Measurements from ENCODE around the gene UTF1.

Gene UTF1

DNA sequence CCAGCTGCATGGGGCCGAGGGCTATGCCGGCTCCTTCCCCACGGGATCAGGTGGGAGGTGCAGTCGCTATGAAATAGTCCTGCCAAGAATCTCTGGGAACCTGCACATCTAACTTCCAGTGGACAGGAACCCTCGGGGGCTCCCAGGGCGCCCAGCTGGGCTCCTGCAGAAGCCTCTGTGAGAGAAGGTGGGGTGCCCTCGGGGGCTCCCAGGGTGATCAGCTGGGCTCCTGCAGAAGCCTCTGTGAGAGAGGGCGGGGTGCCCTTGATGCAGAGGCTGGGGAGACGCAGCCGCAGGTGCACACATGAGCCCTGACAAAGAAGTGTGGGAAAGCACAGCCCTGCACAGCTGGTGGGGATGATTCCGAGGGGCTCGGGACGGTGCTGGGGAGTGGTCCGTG, 13.6 kb downstream of the UTF1 start:
- DNase-seq = no peak

DNA sequence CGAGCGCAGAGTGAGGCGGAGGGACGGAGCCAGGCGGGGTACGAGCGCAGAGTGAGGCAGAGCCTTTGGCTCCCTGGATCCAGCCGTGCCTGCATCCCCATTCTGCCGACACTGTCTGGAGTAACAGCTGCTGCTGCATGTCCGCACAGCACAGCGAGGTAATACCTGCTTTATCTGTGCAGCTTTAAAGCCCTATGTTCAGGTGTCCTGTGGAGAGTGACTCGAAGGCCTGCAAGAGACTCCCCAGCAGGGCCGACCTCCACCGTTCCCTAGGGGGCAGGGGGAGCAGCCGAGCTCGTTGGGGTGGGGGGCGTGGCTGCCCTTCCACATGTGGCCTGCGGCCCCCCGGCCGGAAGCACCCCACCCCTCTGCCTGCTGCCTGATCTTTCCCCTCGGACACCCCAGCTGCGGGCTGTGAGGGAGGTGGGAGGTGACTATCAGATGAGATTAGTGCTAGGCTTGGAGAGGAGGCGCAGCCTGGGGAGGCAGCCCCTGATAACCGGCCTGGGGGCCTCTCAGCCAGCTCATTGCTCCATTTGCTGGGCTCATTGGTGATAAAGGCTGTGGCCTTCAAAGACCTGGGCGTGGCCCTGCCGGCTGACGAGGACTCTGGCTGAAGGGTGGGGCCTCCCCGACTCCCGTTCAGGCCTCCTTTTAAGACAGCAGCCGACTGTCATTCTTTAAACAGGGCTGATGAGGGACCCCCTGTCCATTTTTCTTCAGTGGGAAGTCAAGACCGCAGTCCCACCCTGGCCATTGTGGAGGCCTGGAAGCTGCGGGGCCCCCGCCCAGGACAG, 15.6 kb downstream of the UTF1 start:
- no peak for DNase-seq

DNA sequence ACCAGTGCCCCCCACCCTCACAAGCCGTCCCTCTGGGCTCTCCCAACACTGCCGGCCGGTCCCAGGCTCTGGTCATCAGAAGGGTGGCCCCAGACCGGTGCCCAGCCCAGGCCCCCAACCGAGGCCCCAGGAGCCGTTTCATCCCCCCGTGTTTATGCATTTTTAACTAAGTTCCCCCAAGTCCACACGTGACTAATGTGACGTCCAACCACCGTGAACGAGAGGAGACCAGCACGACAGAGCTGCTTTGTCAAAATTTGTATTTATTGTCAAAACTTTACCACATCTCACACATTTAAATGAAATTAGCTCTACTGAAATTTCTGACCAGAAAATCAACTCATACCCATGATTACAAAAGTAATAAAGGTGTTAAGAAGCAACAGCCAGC, 16.2 kb downstream of the UTF1 start:
- DNase-seq = no peak

GRCh38 chr10:133247681-133248333, 17.8 kb downstream of the UTF1 start:
- no peak for DNase-seq

DNA sequence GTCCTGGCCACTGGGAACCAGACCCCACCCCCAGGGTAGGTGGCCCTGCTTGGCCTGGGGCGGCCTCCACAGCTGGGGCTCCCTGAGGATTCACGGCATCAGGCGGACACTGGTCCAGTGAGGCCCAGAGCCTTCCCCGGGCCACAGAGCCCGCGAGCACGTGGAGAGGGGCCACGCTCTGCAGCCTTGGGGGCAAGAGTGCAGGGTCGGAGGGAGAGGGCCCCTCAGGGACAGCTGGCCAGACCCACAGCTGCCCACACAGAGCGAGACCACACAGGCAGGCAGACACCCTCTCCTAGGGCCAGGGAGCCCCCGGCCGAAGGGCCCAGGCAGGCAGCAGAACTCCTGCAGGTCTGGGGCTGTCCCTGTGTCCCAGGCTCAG, 18.3 kb downstream of the UTF1 start:
- no peak for DNase-seq

DNA sequence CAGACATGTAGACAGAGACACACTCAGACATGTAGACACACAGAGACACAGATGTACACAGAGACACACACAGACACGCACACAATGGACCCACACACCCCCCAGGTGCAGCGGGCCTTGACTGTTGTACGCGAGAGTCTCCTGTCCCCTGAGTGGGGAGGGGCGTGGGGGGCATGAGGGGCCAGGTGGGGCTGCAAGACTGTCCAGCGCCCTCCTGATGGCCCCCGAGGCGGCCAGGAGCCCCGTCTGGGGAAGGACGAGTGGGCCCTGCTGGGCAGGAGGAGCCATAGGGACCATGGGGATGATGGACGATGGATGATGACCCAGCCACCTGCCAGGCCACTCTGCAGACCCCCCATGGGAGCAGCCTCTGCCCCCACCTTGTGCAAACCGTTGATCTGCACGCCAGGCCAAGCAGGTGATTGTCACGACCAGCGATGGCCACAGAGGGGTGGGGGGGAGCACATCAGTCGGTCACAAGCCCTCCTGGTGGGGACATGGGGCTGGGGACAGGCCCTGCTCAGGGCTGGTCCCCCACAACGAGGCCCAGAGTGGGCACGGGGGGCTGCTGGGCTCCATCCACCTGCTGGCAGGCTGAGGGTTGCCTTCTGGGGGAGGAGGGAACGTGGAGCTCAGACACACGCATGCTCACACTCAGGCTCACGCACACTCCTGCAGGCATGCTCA, 19.2 kb downstream of the UTF1 start:
- no peak for DNase-seq

GRCh38 chr10:133249975-133250754, 20.1 kb downstream of the UTF1 start:
- no peak for DNase-seq

DNA sequence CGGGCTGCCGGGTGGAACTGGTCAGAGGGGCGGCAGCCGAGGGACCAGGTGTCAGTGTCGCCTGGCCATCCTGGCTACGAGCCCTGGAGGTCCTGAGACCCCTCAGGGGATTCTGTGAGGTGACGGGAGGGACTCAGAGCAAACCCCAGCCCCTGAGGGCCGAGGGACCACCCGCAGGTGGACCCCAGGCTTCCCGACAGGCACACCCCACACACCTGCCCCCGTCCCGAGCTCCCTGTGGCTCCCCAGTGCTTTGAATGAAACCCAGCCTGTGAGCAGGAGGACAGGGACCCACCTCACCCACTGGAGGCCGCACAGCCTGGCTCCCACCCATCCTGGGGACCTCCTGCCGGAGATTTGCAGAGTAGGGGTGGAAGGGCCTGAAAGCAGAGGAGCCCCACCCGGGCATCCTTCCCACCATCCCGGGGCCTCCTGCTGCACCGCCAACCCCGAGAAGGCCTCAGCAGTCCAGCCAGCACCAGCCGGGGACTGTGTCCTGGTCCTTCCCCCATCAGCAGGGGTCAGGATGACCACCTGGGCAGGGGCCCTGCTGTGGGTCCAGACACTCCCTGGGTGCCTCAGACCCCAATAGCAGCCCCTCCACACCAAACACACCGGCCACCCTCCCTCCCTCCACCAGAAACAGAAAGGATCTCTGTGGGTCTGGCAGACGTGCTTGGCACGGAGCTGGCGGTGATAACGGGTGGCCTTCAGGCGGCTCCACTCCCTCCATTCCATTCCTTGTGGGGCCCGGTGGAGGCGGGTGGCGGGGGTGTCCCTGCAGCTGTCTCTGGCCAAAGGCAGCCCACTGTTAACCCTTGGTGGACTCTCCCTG, 21.6 kb downstream of the UTF1 start:
- DNase-seq = no peak

GRCh38 chr10:133252223-133252552, 22.2 kb downstream of the UTF1 start:
- no peak for DNase-seq

- no peak for DNase-seq
Measured at GRCh38 chr10:133253361-133253955, 23.4 kb downstream of the UTF1 start.

DNA sequence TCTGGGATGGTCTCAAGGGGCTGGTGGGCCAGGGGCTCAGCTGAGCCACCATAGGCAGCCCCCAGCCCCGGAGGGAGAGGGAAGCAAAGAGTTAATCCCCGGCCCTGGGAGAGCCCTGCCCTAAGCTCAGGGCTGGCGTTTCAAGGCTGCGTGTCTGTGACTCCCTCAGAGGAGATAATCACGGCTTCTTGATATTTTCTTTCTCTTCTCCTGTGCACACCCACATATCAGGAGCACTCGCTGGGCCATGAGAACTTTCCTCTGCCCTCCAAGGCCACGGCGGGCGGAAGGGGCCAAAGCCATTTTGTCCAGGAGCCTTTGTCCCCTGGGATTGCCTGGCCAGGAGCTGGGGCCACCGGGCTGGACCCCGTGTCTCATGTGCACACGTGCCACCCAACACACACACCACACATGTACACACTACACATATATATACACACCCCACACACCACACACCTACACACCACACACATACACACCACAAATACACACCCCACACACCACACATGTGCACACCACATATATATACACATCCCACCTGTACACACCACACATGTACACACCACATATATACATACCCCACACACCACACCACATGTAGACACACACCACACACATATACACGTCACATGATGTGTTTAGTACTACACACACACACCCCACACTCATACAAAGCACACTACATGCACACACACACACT, 24.6 kb downstream of the UTF1 start:
- DNase-seq = no peak

- DNase-seq = no peak
Measured at GRCh38 chr10:133255323-133255722, 25.3 kb downstream of the UTF1 start.

DNA sequence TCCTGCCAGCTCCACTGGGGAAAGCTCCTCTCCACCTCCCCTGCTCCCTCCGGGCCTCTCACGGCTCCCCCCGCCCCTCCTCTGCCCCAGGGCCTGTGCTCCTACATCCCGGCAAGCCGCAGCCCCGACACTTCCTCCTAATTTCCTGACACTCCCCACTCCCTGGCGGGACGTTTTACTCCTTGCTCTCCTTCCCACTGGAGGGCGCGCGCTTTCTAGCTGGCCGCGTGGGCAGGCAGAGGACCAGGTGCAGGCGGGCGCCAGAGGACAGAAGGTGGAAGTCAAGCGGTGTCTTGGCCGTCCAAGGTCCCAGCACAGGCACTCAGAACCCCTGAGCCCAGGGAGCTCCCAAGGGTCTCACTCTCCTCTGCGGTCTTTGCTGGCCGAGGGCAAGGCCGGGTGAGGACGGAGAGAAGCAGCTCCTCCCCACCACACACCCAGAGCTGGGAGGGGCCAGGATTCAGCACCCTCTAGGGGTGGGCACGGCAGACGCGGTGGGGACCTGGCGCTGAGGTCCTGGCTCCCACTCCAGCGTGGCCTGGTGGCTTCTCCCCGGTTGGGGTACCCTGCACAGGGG, 27.6 kb downstream of the UTF1 start:
- peak in 6 of 51 donors; percentile 8 to 52 (median 22) for DNase-seq

GRCh38 chr10:133258066-133258817, 28.2 kb downstream of the UTF1 start:
- DNase-seq = no peak

- peak in 31 of 51 donors; percentile 7 to 75 (median 35) for DNase-seq
Measured at GRCh38 chr10:133258818-133259601, 29.0 kb downstream of the UTF1 start.

- no peak for DNase-seq
Measured at GRCh38 chr10:133259602-133259989, 29.6 kb downstream of the UTF1 start.

GRCh38 chr10:133260895-133261725, 31.1 kb downstream of the UTF1 start:
- DNase-seq = peak in 15 of 51 donors; percentile 15 to 73 (median 41)
